Stimulated activated CD4-positive, alpha-beta T cell treated with anti-CD3 and anti-CD28 coated beads, Interleukin-2, amount 100 ng/mL, for 48 hours (primary cell): Measurements from ENCODE around the gene ANO2.
"Not testable (repeated sequence)": the region's sequence is repeated elsewhere in the genome, so short reads cannot be mapped to it uniquely, and the experiment has no call there.

ENCODE experiments used
- DNase-seq, 2 donors: peaks; one replicate each; pipeline ENCODE4 v3.0.0-alpha.2; 2020

The ANO2 gene

GRCh38 chr12:5571115-5571514, 373.9 kb downstream of the ANO2 start:
- no peak for DNase-seq

- no peak for DNase-seq
Measured at GRCh38 chr12:5570416-5570815, 374.6 kb downstream of the ANO2 start.

GRCh38 chr12:5568325-5568981, 376.6 kb downstream of the ANO2 start:
- DNase-seq, result no peak

DNA sequence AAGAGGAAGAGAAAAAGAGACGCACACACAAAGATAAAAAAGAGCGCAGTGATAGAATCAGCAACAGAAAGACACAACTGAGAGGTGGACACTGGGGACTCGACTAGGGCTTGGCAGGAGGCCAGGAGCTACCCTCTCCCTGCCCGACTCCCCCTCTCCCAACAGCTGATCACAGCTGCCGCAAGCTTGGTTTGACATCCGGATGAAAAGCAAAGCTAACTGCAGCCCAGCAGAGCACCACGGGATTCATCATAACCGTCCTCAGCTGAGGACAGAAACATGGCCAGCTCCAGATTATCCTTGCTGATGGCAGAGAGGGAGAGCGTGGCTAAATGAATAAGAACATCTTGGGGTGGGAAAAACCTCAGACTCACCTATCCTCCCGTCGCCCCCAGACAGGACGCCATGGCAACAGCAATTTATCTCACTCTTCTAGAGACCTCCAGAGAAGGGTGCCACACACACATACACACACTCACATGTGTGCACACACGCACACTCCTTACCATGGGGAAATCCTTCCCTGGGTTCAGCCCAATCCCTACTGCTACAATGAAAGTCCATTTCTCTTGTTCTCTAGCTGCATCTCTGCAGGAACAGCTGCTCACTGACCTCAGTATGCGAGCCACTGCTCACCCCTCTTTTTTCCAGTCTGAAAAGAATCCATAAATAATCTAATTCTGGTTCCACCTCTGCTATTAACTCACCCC, 377.9 kb downstream of the ANO2 start:
- no peak for DNase-seq

- no peak for DNase-seq
Measured at GRCh38 chr12:5565933-5566599, 379.0 kb downstream of the ANO2 start.

DNA sequence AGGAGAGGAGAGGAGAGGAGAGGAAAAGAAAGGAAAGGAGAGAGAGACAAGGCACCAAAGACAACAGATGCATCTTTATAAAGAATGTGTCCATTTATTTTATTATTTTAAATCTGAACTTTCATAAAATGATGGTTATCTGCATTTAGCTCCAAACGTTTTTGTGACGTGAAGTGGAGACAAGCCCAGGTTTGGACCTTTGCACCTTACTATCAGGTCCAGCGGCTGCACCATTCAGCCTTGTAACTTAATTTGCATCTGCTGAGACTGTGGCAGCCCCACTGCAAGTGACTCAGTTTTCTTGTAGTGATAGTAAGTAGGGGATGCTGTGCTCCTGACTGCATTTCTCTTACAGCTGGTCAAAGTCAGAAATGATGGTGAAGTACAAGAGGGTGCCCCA, 382.5 kb downstream of the ANO2 start:
- DNase-seq, result no peak

DNA sequence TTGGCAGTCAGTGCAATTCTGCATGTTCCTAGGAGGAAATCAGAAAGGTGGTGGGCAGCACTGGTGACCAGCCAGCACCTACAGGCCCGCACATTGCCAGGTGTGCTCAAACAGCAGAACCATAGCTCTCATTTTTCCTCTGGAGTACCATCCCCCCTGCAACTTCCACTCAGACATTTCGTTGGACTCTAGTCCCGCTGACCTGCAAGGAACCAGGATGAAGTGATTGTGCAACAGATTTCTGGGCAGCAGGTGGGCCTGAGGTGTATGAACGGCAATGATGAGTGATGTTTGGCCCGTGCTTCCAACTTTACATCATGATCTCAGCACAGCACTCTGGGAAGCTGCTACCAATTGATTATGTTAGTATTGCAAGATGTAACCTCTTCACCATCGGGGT, 383.2 kb downstream of the ANO2 start:
- no peak for DNase-seq

DNA sequence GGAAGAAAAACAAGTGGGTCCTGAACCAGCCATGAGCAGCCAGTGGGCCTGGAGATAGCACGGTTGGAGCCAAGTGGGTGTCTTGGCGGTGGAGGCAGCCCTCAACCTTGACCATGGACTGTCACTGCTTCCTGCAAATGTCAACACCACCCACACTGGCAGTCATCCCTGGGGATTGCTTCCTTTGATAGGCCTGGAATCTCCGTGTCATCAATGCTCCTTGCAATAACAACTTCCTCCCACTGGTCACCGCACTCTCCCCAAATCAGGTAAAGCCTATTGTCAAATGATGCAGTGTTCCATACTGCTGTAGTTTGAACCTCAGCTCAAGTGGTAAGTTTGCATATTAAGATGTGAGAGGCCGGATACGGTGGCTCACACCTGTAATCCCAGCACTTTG, 384.0 kb downstream of the ANO2 start:
- no peak for DNase-seq

DNA sequence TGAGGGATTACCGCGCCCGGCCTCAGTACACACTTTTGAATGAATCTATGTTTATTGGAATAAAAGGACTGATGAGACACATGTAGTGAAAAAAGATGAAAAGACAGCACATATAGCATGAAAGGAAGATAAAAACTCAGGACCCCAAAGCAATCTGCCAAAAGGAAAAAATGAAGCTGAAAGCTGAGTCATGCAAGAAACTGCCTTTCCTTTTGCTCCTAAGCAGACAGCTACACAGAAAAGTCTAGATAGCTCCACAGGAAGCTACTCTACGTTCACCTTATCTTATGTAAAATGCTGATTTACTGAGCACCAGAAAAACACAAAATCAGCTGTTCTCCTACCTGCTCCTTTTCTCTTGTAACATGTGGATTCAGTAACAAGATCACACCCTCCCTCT, 384.8 kb downstream of the ANO2 start:
- DNase-seq, result no peak

- DNase-seq, result no peak
Measured at GRCh38 chr12:5557906-5558305, 387.2 kb downstream of the ANO2 start.

- no peak for DNase-seq
Measured at GRCh38 chr12:5556946-5557673, 387.9 kb downstream of the ANO2 start.

GRCh38 chr12:5556033-5556614, 388.9 kb downstream of the ANO2 start:
- peak; percentile 18 to 21 for DNase-seq

DNA sequence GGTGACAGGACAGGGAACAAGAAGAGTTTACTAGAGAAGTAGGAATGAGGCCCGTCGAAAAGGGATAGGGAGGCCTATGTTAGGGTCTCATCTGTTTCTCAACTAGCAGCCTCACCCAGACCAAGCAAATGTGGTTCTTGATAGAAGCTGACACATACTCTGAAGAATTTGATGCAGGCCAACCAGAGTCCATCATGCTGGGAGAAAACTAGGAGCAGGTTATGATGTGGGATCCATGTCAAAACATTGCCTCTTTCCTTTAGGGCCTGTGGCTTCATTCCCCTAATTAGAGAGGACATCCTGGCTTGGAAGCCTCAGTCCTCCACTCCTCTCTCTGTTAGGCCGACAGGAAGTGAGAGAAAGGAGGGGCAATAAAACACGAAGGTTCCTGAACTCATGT, 390.3 kb downstream of the ANO2 start:
- no peak for DNase-seq

DNA sequence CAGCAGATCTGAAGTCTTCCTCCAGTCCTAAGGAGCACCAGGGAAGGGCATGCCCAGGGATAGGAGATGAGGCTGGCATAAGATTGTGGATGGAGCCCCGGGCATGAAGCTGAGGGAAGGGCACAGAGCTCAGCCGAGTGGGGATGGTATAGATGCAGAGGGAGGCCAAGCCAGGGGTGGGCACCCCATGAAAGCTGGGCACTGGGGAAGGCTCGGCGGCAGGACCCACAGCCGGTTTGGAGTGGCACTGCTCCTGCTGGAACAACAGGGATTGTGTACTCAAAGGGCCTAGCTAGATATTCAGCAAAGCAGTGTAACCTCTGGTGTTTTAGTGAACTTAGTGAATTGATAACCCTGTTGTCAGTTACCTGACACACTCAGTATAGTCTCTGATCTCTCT, 396.0 kb downstream of the ANO2 start:
- no peak for DNase-seq

DNA sequence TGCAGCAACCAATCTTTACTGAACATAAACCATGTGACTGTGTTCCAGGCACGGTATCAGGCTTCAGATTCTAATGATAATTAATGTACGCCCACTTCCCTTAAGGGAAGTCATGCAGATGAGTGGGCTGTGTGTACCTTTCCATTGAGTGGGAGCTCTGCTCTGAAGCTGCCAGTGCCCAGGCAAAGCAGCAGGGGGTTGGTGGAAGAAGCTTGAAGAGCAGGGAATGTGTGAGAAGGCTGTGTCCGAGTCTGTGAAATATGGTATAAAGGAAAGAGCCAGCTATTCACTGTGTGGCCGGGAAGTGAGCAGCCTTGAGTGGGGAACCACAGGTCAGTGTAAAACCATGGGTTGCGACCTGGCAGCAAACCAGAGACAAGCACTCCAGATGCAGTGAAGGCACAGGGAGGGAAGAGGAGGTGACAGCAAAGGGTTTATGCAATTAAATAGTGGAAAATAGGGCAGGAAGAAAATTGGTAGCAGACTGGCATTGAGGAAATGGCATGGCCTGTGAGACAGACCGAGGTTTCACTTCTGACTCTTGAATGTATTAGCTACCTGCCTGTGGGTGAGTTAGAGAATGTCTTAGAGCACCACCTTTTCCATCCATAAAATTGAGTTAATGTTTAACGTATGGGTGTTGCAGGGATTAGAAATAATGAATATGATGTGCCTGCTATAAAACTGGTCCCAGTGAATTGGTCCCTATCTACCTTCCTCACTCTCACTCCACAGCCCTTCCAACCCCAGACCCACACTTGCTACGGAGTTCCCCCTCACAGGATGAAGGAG, 396.7 kb downstream of the ANO2 start:
- DNase-seq, result no peak

DNA sequence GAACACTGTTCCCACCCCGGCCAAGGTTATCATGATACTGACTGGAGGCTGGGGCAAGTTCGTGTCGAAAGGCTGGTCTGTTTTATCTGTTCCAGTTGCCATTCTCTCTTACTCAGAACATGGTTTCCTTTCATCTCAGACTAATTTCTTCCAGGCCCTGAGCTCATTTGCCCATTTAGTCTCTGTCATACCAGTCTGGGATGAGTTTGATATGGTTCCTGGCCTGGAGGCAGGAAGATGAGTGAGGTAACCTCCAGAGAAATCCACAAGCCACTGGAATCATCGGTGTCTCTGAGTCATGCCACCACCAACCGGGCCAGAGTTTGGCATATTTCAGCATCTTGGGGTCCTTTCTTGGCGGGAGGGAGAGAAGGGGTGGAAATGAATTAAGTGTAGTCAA, 398.4 kb downstream of the ANO2 start:
- DNase-seq, result no peak

- no peak for DNase-seq
Measured at GRCh38 chr12:5537771-5538170, 407.3 kb downstream of the ANO2 start.

DNA sequence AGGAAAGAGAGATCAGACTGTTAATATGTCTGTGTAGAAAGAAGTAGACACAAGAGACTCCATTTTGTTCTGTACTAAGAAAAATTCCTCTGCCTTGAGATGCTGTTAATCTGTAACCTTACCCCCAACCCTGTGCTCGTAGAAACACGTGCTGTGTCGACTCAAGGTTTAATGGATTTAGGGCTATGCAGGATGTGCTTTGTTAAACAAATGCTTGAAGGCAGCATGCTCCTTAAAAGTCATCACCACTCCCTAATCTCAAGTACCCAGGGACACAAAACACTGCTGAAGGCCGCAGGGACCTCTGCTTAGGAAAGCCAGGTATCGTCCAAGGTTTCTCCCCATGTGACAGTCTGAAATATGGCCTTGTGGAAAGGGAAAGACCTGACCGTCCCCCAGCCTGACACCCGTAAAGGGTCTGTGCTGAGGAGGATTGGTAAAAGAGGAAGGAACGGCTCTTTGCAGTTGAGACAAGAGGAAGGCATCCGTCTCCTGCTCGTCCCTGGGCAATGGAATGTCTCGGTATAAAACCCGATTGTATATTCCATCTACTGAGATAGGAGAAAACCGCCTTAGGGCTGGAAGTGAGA, 407.9 kb downstream of the ANO2 start:
- not testable (repeated sequence) for DNase-seq

DNA sequence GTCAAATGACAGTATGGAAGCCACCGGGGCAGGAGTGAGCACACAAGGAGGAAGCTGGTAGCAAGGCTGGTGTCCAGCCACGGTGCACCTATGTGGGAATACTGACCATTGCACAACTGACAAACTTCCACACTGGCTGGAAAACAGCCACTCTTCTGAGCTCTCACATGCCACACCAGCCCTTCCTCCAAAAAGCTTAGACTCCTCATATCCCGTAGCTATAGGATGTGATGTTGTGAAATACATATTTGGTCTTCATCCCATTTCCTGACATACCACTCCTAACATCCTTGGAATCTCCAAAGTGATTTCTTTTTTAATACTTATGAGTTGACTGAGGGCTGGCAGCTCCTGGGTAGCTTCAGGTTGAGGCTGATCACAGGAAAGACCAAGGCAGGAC, 409.5 kb downstream of the ANO2 start:
- no peak for DNase-seq

GRCh38 chr12:5534426-5535199, 410.4 kb downstream of the ANO2 start:
- no peak for DNase-seq

GRCh38 chr12:5533368-5533767, 411.7 kb downstream of the ANO2 start:
- no peak for DNase-seq
